AG10803 (cell line): ENCODE measurements around the gene SIGLEC7.
"Not testable (repeated sequence)": the region's sequence is repeated elsewhere in the genome, so short reads cannot be mapped to it uniquely, and the experiment has no call there.

Source experiments
- DNase-seq: peaks from one replicate; pipeline ENCODE4 v3.0.0; 2010; ENCODE audit warnings: low read depth
- H3K4me3 ChIP-seq: 2 replicates; pipeline ENCODE4 v1.5.1; 2011; ENCODE audit warnings: mild to moderate bottlenecking, low read length, control low read depth
- TF ChIP-seq, protein P1 (sequence below): conservative IDR thresholded peaks from 2 replicates; pipeline ENCODE4 v1.5.1; 2011; ENCODE audit warnings: mild to moderate bottlenecking, low read length, control low read depth, inconsistent platforms

SIGLEC7 gene

DNA sequence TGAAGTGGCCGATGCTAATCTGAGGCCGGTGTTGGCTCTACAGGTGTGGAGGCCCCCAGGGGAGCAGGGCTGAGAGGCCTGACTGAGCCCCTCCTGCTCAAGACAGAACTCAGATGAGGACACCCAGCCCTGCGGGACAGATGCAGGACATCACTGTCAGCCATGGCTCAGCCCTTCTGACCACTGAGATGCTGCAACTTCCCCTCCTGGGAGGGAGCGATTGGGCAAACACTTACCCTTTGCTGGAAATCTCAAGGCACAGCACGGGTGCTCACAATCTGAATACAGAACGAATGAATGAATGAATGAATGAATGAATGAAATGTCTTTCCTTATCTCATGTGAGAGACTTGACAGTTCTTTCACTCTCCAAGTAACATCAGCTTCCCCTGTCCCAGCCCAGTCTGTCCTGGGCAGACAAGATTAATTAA is 3.5 kb upstream of the SIGLEC7 start:
- H3K4me3 ChIP-seq, result no peak overlapping the region
- TF ChIP-seq, protein P1, sequence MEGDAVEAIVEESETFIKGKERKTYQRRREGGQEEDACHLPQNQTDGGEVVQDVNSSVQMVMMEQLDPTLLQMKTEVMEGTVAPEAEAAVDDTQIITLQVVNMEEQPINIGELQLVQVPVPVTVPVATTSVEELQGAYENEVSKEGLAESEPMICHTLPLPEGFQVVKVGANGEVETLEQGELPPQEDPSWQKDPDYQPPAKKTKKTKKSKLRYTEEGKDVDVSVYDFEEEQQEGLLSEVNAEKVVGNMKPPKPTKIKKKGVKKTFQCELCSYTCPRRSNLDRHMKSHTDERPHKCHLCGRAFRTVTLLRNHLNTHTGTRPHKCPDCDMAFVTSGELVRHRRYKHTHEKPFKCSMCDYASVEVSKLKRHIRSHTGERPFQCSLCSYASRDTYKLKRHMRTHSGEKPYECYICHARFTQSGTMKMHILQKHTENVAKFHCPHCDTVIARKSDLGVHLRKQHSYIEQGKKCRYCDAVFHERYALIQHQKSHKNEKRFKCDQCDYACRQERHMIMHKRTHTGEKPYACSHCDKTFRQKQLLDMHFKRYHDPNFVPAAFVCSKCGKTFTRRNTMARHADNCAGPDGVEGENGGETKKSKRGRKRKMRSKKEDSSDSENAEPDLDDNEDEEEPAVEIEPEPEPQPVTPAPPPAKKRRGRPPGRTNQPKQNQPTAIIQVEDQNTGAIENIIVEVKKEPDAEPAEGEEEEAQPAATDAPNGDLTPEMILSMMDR, result no peak
- DNase-seq, result no peak

DNA sequence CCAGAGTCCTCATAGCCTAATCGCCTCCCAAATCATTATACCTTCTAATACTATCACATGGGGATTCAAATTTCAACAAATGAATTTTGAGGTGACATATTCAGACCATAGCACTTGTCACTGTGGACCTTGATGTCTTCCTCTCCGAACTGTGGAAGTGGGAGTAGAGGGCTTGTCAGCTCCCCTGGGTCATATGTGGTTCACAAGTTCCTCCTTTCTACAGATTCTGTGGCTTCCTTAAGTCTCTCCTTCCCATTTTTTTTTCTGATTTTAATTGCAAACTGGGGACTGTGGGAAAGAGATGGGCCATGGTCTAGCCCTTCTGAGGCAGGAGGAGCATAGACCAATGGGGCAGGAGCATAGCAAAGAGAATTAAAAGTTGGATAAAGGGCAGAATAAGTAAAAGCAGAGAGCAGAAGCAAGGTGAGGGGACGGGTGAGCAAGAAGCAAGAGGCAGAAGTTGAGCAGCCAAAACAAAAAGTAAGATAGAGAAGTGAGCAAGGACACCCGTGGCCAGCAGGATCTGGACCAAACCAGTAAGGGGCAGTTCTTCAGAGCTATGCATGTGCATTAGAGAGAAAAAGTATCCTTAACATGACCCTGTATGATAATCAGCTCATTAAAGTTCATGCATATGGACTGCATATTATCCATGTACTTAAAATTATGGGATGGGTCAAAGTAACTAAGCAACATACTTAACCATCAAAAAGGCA is 2.6 kb upstream of the SIGLEC7 start:
- TF ChIP-seq, protein P1, result no peak

DNA sequence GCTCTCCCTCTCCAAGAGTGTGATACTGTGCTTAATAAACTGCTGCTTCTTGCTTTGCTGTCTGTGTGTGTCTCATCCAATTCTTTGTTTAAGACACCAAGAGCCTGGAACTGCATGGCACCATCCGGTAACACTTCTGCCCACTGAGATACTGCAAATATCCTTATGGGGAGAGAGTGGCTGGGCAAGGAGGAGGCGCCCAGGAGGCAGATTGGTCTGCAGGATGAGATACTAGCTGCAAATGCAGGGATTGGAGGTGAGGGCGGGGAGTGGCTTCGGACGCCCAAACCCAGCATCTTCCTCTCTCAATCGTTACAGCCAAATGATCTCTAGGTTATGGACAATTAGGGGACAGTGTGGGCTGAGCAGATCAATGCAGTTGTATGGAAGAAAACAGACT is 1.7 kb upstream of the SIGLEC7 start:
- TF ChIP-seq, protein P1, result no peak
- H3K4me3 ChIP-seq, result no peak overlapping the region
- no peak for DNase-seq

More for the DNA sequence above, 2.6 kb upstream of the SIGLEC7 start:
- no peak overlapping the region for H3K4me3 ChIP-seq
- DNase-seq, result no peak

DNA sequence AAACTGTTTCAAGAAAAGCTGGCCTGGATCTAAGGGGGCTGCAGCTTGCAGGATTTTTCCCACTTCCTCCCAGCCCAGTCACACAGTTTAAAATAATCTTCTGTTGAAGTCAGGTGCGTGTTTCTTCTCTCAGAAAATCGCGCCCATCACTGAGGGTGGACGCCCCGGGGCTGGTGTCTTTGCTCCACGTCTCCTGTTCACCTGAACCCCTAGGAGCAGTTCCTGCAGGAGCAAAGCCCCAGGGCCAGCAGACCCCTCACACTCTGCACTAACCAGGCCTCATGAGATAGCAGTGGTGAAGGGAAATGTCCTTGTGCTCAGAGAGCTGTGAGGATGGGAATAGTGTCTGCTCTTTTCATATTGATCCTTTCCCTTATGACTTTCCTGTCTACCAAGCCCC is 920 bp upstream of the SIGLEC7 start:
- TF ChIP-seq, protein P1, result no peak
- no peak overlapping the region for H3K4me3 ChIP-seq
- no peak for DNase-seq

DNA sequence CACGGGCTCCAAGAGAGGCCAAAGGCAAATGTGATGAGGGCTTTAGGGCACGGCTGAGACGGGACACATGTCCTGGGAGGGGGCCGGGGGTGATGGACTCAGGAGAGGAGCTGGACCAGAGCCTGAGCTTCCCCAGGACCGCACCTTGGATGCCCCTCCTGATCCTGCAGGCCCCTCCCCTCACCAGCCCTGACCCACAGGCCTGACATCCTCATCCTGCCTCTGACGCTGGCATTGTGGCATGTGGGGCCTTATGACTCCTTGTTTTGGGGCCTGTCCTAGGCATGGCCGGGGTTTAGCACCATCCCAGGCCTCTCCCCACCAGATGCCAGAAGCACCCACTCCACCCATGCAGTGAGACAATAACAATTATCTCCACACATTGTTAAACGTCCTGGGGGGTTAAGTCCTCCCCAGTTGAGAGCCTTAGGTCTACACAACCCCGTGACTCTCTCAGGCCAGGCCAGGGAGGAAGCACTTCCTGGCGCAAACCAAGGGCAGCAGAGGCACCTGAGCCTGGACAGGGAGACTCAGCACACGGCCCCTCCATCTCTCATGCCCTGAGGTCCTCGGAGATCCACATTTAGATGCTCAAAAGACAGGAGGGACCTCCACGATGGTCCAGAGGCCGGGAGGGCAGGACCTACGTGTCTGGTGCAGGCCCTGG is 841 bp downstream of the SIGLEC7 start:
- not testable (repeated sequence) for DNase-seq, H3K4me3 ChIP-seq

DNA sequence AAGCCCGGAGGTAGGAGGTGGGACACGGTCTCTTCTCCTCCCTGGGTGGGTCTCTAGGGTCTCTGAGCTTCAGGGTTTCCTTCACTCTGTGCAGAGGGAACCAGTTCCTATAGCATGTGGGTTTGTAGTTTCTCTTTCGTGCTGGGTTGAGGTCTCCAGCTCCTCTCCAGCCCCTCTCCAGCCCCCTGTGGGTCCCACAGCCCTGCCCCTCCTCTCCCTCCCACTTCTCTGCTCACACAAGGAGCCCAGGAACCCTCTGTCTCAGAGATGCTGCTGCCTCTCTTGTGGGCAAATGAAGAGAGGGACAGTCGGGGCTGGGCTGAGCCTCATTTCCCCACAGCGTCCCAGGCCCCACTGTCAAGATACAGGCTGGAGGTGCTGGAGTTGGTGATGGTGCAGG is 1.4 kb downstream of the SIGLEC7 start:
- TF ChIP-seq, protein P1, result no peak
- no peak overlapping the region for H3K4me3 ChIP-seq
- DNase-seq, result no peak

DNA sequence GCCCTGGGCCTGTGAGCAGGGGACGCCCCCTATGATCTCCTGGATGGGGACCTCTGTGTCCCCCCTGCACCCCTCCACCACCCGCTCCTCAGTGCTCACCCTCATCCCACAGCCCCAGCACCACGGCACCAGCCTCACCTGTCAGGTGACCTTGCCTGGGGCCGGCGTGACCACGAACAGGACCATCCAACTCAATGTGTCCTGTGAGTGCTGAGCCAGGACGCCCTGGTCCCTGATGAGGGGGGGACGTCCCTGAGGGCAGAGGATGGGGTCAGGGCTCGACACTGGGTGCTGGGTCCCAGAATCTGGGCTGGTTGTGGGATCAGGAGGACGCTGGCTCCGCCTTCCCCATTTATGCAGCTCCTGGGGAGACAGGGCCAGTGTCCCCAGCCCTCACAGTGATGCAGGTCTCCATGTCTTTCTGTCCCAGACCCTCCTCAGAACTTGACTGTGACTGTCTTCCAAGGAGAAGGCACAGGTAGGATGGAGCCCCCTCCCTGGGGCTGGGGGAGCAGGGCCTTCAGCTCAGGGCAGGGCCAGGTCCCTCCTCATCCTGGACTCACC is 2.5 kb downstream of the SIGLEC7 start:
- TF ChIP-seq, protein P1, result no peak
- DNase-seq, result no peak
- H3K4me3 ChIP-seq, result no peak overlapping the region
